ENCODE measurements around the gene RPAP3.

Gene RPAP3

DNA sequence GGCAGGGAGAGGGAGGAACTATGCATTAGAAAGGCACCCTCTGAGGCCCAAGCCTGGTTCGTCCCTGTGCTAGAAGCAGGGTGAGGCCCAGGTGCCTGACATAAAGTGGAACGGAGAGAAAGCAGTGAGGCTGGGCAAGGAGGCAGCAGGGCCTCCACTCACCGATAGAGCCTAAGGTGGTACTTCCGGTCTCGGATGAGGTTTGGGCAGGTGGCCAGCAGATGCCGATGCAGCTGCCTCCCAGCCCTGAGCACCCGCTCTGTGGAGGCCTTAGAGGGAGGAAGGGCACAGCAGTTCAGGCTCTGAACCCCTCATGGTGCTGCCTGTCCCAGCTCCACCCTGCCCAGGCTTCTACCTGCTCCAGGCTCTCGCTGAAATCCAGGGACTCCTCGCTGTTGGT is 45.7 kb upstream of the RPAP3 start:
- Histone ChIP-seq H3K36me3 (ENCODE audit: insufficient read depth, low read length) (peaks cover 2% of the 10 kb centered on the region; the same call in 1 of the 2 replicates), H3K4me2 (ENCODE audit: low read depth, low read length, poor library complexity, severe bottlenecking) (no peak overlapping the region)
- TF ChIP-seq EZH2phosphoT487 (IDR thresholded peaks at IDR 0.05; ENCODE audit: borderline replicate concordance), result no peak

DNA sequence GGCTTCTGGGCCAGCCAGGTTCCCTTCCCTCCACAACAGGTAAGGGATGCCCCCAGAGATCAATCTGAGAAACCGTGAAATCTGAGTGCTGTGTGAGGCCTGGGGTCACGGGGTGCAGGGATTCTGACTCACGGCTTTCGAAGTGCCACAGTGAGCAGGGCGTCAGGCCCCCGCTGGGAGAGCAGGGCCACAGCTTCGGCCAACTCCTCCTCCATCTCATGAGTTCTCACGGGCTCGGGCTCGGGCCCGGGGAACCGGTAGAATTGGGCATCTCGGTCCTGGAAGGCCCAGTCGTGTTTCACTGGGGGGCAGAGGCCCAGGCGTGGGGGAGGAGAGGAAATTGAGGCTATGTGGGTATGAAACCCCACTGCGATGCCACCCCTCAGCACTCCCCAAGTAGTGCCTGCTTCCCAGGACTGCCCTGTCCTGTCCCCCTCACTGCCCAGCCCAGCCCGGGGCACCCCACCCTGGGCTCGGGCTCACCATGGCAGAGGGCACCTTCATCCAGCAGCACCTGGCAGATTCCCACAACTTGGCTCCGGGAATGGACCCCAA is 45.2 kb upstream of the RPAP3 start:
- Histone ChIP-seq H3K9me3 (ENCODE audit: insufficient read depth, low read depth, low read length) (no peaks in the 10 kb centered on the region), H3K9ac (ENCODE audit: low read depth, low read length, poor library complexity, severe bottlenecking) (no peak overlapping the region), H3K4me2 (ENCODE audit: low read depth, low read length, poor library complexity, severe bottlenecking) (no peak overlapping the region), H3K36me3 (ENCODE audit: insufficient read depth, low read length) (peaks cover 3% of the 10 kb centered on the region; the same call in 1 of the 2 replicates), H3K27me3 (ENCODE audit: insufficient read depth, low read length, poor library complexity, severe bottlenecking) (no peaks in the 10 kb centered on the region), H2AFZ (ENCODE audit: low read length) (no peak overlapping the region), H3F3A (ENCODE audit: low read depth) (no peaks in the 10 kb centered on the region), H3K4me3 (ENCODE audit: low read length, poor library complexity, severe bottlenecking) (no peak overlapping the region), H3K79me2 (ENCODE audit: insufficient read depth, low read length) (peaks cover 13% of the 10 kb centered on the region; the same call in 1 of the 2 replicates), H3K4me1 (ENCODE audit: insufficient read depth, low read length, poor library complexity, severe bottlenecking) (peaks cover 37% of the 10 kb centered on the region), H4K20me1 (ENCODE audit: insufficient read depth, low read length, poor library complexity, severe bottlenecking) (no peaks in the 10 kb centered on the region), H3K9me2 (replicated peaks; ENCODE audit: low read depth, low read length) (no peaks in the 10 kb centered on the region)
- no peak for TF ChIP-seq EZH2phosphoT487 (IDR thresholded peaks at IDR 0.05; ENCODE audit: borderline replicate concordance)
- TF ChIP-seq, protein P1, sequence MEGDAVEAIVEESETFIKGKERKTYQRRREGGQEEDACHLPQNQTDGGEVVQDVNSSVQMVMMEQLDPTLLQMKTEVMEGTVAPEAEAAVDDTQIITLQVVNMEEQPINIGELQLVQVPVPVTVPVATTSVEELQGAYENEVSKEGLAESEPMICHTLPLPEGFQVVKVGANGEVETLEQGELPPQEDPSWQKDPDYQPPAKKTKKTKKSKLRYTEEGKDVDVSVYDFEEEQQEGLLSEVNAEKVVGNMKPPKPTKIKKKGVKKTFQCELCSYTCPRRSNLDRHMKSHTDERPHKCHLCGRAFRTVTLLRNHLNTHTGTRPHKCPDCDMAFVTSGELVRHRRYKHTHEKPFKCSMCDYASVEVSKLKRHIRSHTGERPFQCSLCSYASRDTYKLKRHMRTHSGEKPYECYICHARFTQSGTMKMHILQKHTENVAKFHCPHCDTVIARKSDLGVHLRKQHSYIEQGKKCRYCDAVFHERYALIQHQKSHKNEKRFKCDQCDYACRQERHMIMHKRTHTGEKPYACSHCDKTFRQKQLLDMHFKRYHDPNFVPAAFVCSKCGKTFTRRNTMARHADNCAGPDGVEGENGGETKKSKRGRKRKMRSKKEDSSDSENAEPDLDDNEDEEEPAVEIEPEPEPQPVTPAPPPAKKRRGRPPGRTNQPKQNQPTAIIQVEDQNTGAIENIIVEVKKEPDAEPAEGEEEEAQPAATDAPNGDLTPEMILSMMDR (conservative IDR thresholded peaks at IDR 0.05; ENCODE audit: low read length), result no peak

More for the DNA sequence above, 45.7 kb upstream of the RPAP3 start:
- H3K27me3 ChIP-seq (ENCODE audit: insufficient read depth, low read length, poor library complexity, severe bottlenecking), result no peaks in the 10 kb centered on the region
- H3K9me2 ChIP-seq (replicated peaks; ENCODE audit: low read depth, low read length), result no peaks in the 10 kb centered on the region
- H2AFZ ChIP-seq (ENCODE audit: low read length), result no peak overlapping the region
- no peak overlapping the region for H3K9ac ChIP-seq (ENCODE audit: low read depth, low read length, poor library complexity, severe bottlenecking)
- H3K79me2 ChIP-seq (ENCODE audit: insufficient read depth, low read length), result peaks cover 18% of the 10 kb centered on the region; the same call in 1 of the 2 replicates
- no peak overlapping the region for H3K4me3 ChIP-seq (ENCODE audit: low read length, poor library complexity, severe bottlenecking)
- H3K9me3 ChIP-seq (ENCODE audit: insufficient read depth, low read depth, low read length), result no peaks in the 10 kb centered on the region
- no peaks in the 10 kb centered on the region for H4K20me1 ChIP-seq (ENCODE audit: insufficient read depth, low read length, poor library complexity, severe bottlenecking)
- peaks cover 42% of the 10 kb centered on the region for H3K4me1 ChIP-seq (ENCODE audit: insufficient read depth, low read length, poor library complexity, severe bottlenecking)
- H3F3A ChIP-seq (ENCODE audit: low read depth), result no peaks in the 10 kb centered on the region

DNA sequence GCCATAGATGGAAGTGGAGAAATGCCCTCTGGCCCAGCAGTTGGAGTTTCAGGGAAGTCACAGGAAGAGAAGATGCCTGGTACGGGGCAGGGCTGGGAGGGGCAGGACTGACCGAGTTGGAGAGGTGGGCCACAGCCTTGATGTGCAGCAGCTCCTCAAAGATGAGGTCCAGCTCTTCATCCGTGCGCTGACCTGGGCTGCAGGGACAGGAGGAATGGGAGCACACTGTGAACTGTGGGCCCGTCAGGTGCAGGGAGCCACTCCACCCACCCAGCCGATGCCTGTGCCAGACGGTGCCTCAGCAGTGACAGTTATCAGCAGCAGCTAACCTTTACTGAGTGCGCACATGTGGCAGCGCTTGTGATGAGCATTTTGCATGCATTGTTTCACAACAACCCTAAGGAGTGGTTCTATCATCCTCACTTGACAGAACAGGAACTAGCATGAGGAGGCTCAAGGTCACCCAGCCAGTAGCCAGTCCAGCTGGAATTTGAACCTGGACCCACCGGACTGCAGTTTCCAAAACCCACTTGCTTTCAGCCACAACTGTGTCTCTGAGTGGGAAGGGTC is 44.5 kb upstream of the RPAP3 start:
- Histone ChIP-seq H3F3A (ENCODE audit: low read depth) (no peaks in the 10 kb centered on the region), H3K4me2 (ENCODE audit: low read depth, low read length, poor library complexity, severe bottlenecking) (no peak overlapping the region), H3K9me2 (replicated peaks; ENCODE audit: low read depth, low read length) (no peaks in the 10 kb centered on the region), H3K9me3 (ENCODE audit: insufficient read depth, low read depth, low read length) (no peaks in the 10 kb centered on the region), H3K4me1 (ENCODE audit: insufficient read depth, low read length, poor library complexity, severe bottlenecking) (peaks cover 30% of the 10 kb centered on the region), H3K27me3 (ENCODE audit: insufficient read depth, low read length, poor library complexity, severe bottlenecking) (no peaks in the 10 kb centered on the region), H3K9ac (ENCODE audit: low read depth, low read length, poor library complexity, severe bottlenecking) (no peak overlapping the region), H4K20me1 (ENCODE audit: insufficient read depth, low read length, poor library complexity, severe bottlenecking) (no peaks in the 10 kb centered on the region), H2AFZ (ENCODE audit: low read length) (no peak overlapping the region), H3K79me2 (ENCODE audit: insufficient read depth, low read length) (peaks cover 6% of the 10 kb centered on the region; the same call in 1 of the 2 replicates), H3K4me3 (ENCODE audit: low read length, poor library complexity, severe bottlenecking) (no peak overlapping the region), H3K36me3 (ENCODE audit: insufficient read depth, low read length) (peaks cover 3% of the 10 kb centered on the region; the same call in 1 of the 2 replicates)
- TF ChIP-seq, protein P1 (conservative IDR thresholded peaks at IDR 0.05; ENCODE audit: low read length), result no peak
- no peak for TF ChIP-seq EZH2phosphoT487 (IDR thresholded peaks at IDR 0.05; ENCODE audit: borderline replicate concordance)
